K562 (cell line): ENCODE results near the gene FMNL2. TPM values are rescaled to one million over a fixed set of nuclear protein-coding genes. Genes with fewer than 3 reads are reported as not detected.

Source experiments
- ATAC-seq: fragments of 200-7000 bp; cut with Tn5 transposase; 3 replicates; pipeline ENCODE4 v1.9.1; 2020; ENCODE audit warnings: moderate library complexity
- BruUV-seq: library from RNA; stranded (reverse); fragments of 400-500 nt; replicated peaks from 2 replicates; lab custom pipeline; 2021; lab: Mats Ljungman, UMichigan
- CTCF ChIA-PET: fragments of 300-600 bp; formaldehyde crosslinking; extraction: SDS; loops from one replicate; lab custom pipeline; 2021; ENCODE audit warnings: low intra/inter-chr PET ratio; lab: Yijun Ruan, JAX
- POLR2A ChIA-PET: fragments of 300-600, 350-650 bp; sonication (Branson Sonifier 250); formaldehyde crosslinking; extraction: SDS; loops from one replicate; lab custom pipeline; 2021; ENCODE audit warnings: antibody characterized with exemption, inconsistent platforms; lab: Yijun Ruan, JAX
- DNase-seq, 4 experiments: peaks; one replicate each; pipeline versions ENCODE4 v3.0.0 to v3.0.0-alpha.2; 2011 to 2018; ENCODE audit warnings: low spot score in 3 of 4, mixed read lengths in 3 of 4; ENCODE audit errors: extremely low read depth in 1 of 4
- FAIRE-seq: peaks from 2 replicates; lab custom pipeline; 2011; peaks lifted over from hg19 to GRCh38; lab: Jason Lieb, UNC
- H2AFZ ChIP-seq: 2 replicates; pipeline ENCODE4 v1.6.0; 2011; ENCODE audit warnings: low read depth, low read length, control low read depth, inconsistent platforms
- H3K27ac ChIP-seq: fragments of 200-600 bp; 3 replicates; pipeline ENCODE4 v1.8.0; 2011; ENCODE audit warnings: low read depth, mild to moderate bottlenecking, control low read depth, inconsistent platforms, low read length, moderate library complexity, mixed read lengths; ENCODE audit errors: extremely low read depth
- H3K27me3 ChIP-seq, 2 experiments: fragments of 300-600 bp in 1 of 2; 2 replicates in 1 of 2; 3 replicates in 1 of 2; pipeline versions ENCODE4 v1.6.0 to v1.8.0; 2011; ENCODE audit warnings: inconsistent platforms in 2 of 2, low read length in 2 of 2, mild to moderate bottlenecking in 1 of 2, mixed read lengths in 1 of 2, moderate library complexity in 1 of 2; ENCODE audit not compliant: control insufficient read depth in 2 of 2, insufficient read depth in 2 of 2
- H3K36me3 ChIP-seq: fragments of 300-600 bp; 3 replicates; pipeline ENCODE4 v1.8.0; 2011; ENCODE audit warnings: mild to moderate bottlenecking, low read length, inconsistent platforms; ENCODE audit not compliant: control insufficient read depth, insufficient read depth
- H3K4me1 ChIP-seq, 2 experiments: fragments of 200-600 bp in 1 of 2; replicated peaks in 1 of 2; 2 replicates in 1 of 2; 3 replicates in 1 of 2; pipeline versions ENCODE4 v1.5.1 to v1.8.0; 2011; ENCODE audit warnings: inconsistent platforms in 2 of 2, low read length in 2 of 2, mild to moderate bottlenecking in 1 of 2, mixed read lengths in 1 of 2, moderate library complexity in 1 of 2; ENCODE audit not compliant: control insufficient read depth in 2 of 2, insufficient read depth in 2 of 2
- H3K4me2 ChIP-seq: 2 replicates; pipeline ENCODE4 v1.6.1; 2011; ENCODE audit warnings: low read length, control low read depth, inconsistent platforms, mixed read lengths; ENCODE audit not compliant: insufficient read depth
- H3K4me3 ChIP-seq: fragments of 200-600 bp; sonication (generic), shearing (Covaris generic); 2 replicates; pipeline ENCODE4 v1.5.1; 2016; ENCODE audit warnings: control low read depth, inconsistent platforms
- H3K79me2 ChIP-seq: fragments of 200-600 bp; 3 replicates; pipeline ENCODE4 v1.8.0; 2011; ENCODE audit warnings: low read length, inconsistent platforms; ENCODE audit not compliant: control insufficient read depth, insufficient read depth
- H3K9ac ChIP-seq, 2 experiments: 2 replicates each; pipeline versions ENCODE4 v1.6.0 to v1.6.1; 2011; ENCODE audit warnings: low read depth in 2 of 2, low read length in 2 of 2, control low read depth in 1 of 2, inconsistent platforms in 1 of 2, mild to moderate bottlenecking in 1 of 2, mixed read lengths in 1 of 2; ENCODE audit not compliant: insufficient read depth in 1 of 2
- H3K9me1 ChIP-seq: one replicate; pipeline ENCODE4 v1.6.0; 2011; ENCODE audit warnings: inconsistent platforms, mild to moderate bottlenecking, low read length, moderate library complexity; ENCODE audit not compliant: control insufficient read depth, insufficient read depth
- H3K9me3 ChIP-seq: replicated peaks from 2 replicates; pipeline ENCODE4 v1.5.1; 2011; ENCODE audit warnings: low read depth, low read length, inconsistent platforms; ENCODE audit not compliant: control insufficient read depth, insufficient read depth
- H4K20me1 ChIP-seq: replicated peaks from 2 replicates; pipeline ENCODE4 v1.6.1; 2011; ENCODE audit warnings: low read length, inconsistent platforms, mixed read lengths; ENCODE audit not compliant: control insufficient read depth, insufficient read depth
- MBD2 ChIP-seq: sonication (generic); IDR thresholded peaks from 2 replicates; pipeline ENCODE4 v1.6.1; 2016; ENCODE audit warnings: low read depth, borderline replicate concordance
- MEF2D ChIP-seq: conservative IDR thresholded peaks from 2 replicates; pipeline ENCODE4 v1.6.1; 2016; ENCODE audit warnings: low read depth, missing genetic modification characterization, missing compliant biosample characterization
- TCF7L2 ChIP-seq: fragments of 150-350 bp; IDR thresholded peaks from 2 replicates; pipeline ENCODE4 v1.6.1; 2016; ENCODE audit warnings: low read depth, mild to moderate bottlenecking, low read length, moderate library complexity
- ZBTB17 ChIP-seq: fragments of 450-650 bp; formaldehyde crosslinking; IDR thresholded peaks from 2 replicates; pipeline ENCODE4 v1.4.0; 2020; ENCODE audit warnings: mild to moderate bottlenecking
- WGBS: fragments of 100-300 bp; shearing (Covaris generic); methylation state at CpG from one replicate; pipeline ENCODE4 v1.1.6; 2016; ENCODE audit warnings: low coverage, mixed read lengths; ENCODE audit not compliant: insufficient coverage; ENCODE audit errors: missing lambda C conversion rate; 5-methylcytosine and 5-hydroxymethylcytosine counted together
- in situ Hi-C: fragments of 300-500 bp; cut with MboI; formaldehyde crosslinking; loops from 4 replicates; pipeline ENCODE4 v1.15.0; 2018; ENCODE audit warnings: inconsistent platforms, mixed read lengths
- intact Hi-C: fragments of 100-400 bp; cut with micrococcal nuclease; formaldehyde crosslinking; loops from 2 replicates; pipeline ENCODE4 v1.14.2; 2022
- polyA plus RNA-seq, 8 experiments: library from polyadenylated mRNA; depleted of rRNA in 4 of 8; stranded (reverse) in 5 of 8; unstranded in 3 of 8; fragments of >200 nt; fragmentation: Nextera tagmentation in 2 of 8; fragmentation: Illumina TruSeq in 1 of 8; extraction: Ambion mirVana in 2 of 8; extraction: Trizol in 1 of 8; gene quantifications; 2 replicates each; pipeline versions ENCODE4 v1.2.1 to v1.2.3, GENCODE V29; 2011 to 2014; ENCODE audit warnings: inconsistent platforms in 1 of 8, missing spikeins in 1 of 8
- total RNA-seq, 7 experiments: library from RNA; depleted of rRNA in 6 of 7; stranded (reverse); fragments of >200 nt in 6 of 7; fragmentation: Illumina TruSeq in 2 of 7; extraction: Trizol in 2 of 7; gene quantifications; 2 replicates each; pipeline versions ENCODE4 v1.2.1 to v1.2.3, GENCODE V29; 2011 to 2021; ENCODE audit warnings: low replicate concordance in 1 of 7
- TF ChIP-seq, protein P1 (sequence below): fragments of 450-650 bp; conservative IDR thresholded peaks from 2 replicates; pipeline ENCODE4 v1.6.1; 2016; ENCODE audit warnings: missing genetic modification characterization, low read depth, mild to moderate bottlenecking, control low read depth, missing compliant biosample characterization

The FMNL2 gene
- total and polyA plus RNA-seq, 9 of the 15 experiments (the other 6 are each of a cell fraction or from before 2014, with no cell fraction given), result 0.15 to 0.49 (median 0.24) TPM; not detected in 1

GRCh38 chr2:152678808-152679207 is 343.8 kb downstream of the FMNL2 start (continued):
- TF ChIP-seq, protein P1, sequence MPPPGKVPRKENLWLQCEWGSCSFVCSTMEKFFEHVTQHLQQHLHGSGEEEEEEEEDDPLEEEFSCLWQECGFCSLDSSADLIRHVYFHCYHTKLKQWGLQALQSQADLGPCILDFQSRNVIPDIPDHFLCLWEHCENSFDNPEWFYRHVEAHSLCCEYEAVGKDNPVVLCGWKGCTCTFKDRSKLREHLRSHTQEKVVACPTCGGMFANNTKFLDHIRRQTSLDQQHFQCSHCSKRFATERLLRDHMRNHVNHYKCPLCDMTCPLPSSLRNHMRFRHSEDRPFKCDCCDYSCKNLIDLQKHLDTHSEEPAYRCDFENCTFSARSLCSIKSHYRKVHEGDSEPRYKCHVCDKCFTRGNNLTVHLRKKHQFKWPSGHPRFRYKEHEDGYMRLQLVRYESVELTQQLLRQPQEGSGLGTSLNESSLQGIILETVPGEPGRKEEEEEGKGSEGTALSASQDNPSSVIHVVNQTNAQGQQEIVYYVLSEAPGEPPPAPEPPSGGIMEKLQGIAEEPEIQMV, result no peak

DNA sequence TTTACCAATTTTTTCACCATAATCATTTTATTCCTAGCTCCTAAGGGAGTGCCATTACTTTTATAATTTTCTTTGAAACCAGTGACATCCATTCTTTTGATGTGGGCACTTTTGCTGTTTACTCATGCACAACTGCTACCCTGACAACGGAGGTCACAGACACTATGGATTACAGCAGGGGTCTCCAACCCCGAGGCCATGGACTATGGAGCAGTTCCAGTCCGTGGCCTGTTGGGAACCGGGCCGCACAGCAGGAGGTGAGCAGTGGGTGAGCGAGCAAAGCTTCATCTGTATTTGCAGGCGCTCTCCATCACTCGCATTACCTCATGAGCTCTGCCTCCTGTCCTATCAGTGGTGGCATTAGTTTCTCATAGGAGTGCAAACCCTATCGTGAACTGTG is 347.7 kb downstream of the FMNL2 start:
- Histone ChIP-seq H3K27me3 (no peaks in the 10 kb centered on the region), H3K79me2 (peaks cover 56% of the 10 kb centered on the region), H3K9me1 (no peaks in the 10 kb centered on the region), H3K4me2 (no peak overlapping the region), H3K36me3 (peaks cover 85% of the 10 kb centered on the region), H2AFZ (no peak overlapping the region), H3K4me1 (no peaks in the 10 kb centered on the region), H3K9me3 (no peaks in the 10 kb centered on the region), H3K4me3 (no peak overlapping the region), H4K20me1 (no peaks in the 10 kb centered on the region), H3K9ac (no peak overlapping the region), H3K27ac (no peak overlapping the region)
- intact Hi-C loops, result no loop called here
- no TSS peak for BruUV-seq
- 96% methylated on average over 9 of the region's 9 CpGs for WGBS
- no peak for TF ChIP-seq MEF2D (tag)
- peak; percentile 18; the same call in 1 of the 2 replicates for TF ChIP-seq MBD2
- no peak for TF ChIP-seq ZBTB17 (CRISPR knock-in tag)
- TF ChIP-seq TCF7L2, result no peak
- FAIRE-seq (no peak), DNase-seq (no peak), ATAC-seq (no peak)
- in situ Hi-C loops, result no loop called here
- POLR2A ChIA-PET, result no interaction called here
- CTCF ChIA-PET, result no interaction called here
